ENCODE data around the gene GRAMD1B. TPM values are rescaled to one million over a fixed set of nuclear protein-coding genes. Genes with fewer than 3 reads are reported as not detected.

Gene GRAMD1B
- total RNA-seq, 4 donors from 2014 or later: 1.8 to 4.0 (median 3.0) TPM

GRCh38 chr11:123622576-123622975 is 192.5 kb downstream of the GRAMD1B start:
- H3K27me3 ChIP-seq: no peaks in the 10 kb centered on the region
- peaks cover 0 to 8% of the 10 kb centered on the region in 2 donors for H3K36me3 ChIP-seq
- 91% methylated on average over 9 of the region's 9 CpGs; no CpG with 5 or more reads in 1 of the 2 donors for WGBS, 2 donors (ENCODE audit: low coverage in 1 of 2)
- no peak overlapping the region for H3K27ac ChIP-seq
- no peak overlapping the region for H3K4me3 ChIP-seq
- TF ChIP-seq POLR2AphosphoS5 (IDR thresholded peaks at IDR 0.05) (no peak), EP300 (IDR thresholded peaks at IDR 0.05) (no peak), CTCF (IDR thresholded peaks at IDR 0.05) (no peak), POLR2A (IDR thresholded peaks at IDR 0.05) (no peak)
- H3K9me3 ChIP-seq: no peaks in the 10 kb centered on the region
- H3K4me1 ChIP-seq: no peaks in the 10 kb centered on the region
- no peak for ATAC-seq

GRCh38 chr11:123624974-123625373 is 194.9 kb downstream of the GRAMD1B start:
- no peak for TF ChIP-seq EP300 (IDR thresholded peaks at IDR 0.05)
- TF ChIP-seq POLR2AphosphoS5 (IDR thresholded peaks at IDR 0.05): no peak
- TF ChIP-seq POLR2A (IDR thresholded peaks at IDR 0.05): no peak
- no peak for TF ChIP-seq CTCF (IDR thresholded peaks at IDR 0.05)

DNA sequence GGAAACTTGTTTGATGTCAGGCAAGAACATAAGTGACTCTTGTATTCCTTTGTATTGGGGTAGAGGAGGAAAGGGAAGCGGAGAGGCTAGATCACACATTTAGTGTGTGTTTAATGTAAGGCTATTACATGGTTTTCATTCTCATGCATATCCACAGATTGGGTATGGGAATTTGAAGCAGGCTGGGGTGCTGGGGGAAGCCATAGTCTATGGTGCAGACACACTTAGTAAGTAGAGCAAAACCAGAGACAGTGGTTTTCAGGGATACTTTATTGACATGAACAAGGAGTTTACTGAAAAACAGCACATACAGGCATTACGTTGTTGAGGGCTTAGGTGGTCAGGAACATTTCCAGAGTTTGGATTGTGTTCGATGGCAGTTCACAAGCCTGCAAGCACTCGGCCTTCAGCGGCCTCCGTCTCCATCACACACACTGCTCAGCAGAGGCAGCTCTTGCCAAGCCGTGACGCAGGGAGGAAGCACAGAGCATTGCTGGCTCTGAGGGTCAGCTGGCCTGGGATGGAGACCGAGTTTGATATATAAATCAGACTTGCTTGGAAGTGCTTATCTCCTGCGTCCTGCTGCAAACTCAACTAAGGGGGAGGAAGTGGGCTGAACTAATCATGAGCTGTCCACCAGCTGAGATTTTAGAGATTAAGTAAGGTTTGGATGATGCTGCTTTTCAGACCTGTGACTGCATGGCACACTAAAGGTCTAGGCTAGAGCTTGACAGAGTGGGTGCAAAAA is 199.0 kb downstream of the GRAMD1B start:
- Histone ChIP-seq H3K4me3 (no peak overlapping the region), H3K36me3 (no peaks in the 10 kb centered on the region), H3K27me3 (no peaks in the 10 kb centered on the region), H3K4me1 (no peaks in the 10 kb centered on the region), H3K27ac (no peak overlapping the region), H3K9me3 (no peaks in the 10 kb centered on the region)
- ATAC-seq: peak; percentile 55
- TF ChIP-seq POLR2AphosphoS5 (IDR thresholded peaks at IDR 0.05) (no peak), CTCF (IDR thresholded peaks at IDR 0.05) (no peak)
- WGBS, 2 donors (ENCODE audit: low coverage in 1 of 2): 14 to 21% methylated on average over 3 to 9 of the region's 10 CpGs

More at GRCh38 chr11:123624974-123625373, 194.9 kb downstream of the GRAMD1B start:
- Histone ChIP-seq H3K4me1 (no peaks in the 10 kb centered on the region), H3K4me3 (no peak overlapping the region), H3K9me3 (no peaks in the 10 kb centered on the region), H3K27ac (no peak overlapping the region), H3K36me3 (no peaks in the 10 kb centered on the region), H3K27me3 (no peaks in the 10 kb centered on the region)
- WGBS, 2 donors (ENCODE audit: low coverage in 1 of 2): 83 to 100% methylated on average over 2 of the region's 2 CpGs
- no peak for ATAC-seq

DNA sequence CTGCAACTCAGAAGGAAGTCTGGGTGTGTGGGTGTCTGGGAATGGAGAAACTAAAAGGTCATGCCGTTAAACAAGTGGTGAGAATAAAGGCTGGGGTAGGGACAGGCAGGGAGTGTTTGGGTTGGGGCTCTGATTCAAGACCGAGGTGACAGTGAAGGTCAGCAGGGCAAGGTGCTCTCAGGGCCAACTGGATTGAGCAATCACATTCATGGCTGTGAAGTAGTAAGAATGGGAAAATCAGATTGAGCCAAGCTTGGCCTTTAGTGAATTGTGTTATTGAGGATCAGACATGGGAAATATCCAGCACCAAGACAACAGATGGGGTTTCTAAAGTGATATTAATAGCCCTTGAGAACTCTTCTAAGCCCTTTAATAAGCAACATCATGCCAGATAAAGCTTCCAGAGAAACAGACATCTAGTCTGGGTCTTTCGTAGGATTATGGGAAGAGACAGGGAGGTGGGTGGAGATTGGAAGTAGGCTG is 200.1 kb downstream of the GRAMD1B start:
- 34 to 53% methylated on average over 3 of the region's 3 CpGs for WGBS, 2 donors (ENCODE audit: low coverage in 1 of 2)
- H3K9me3 ChIP-seq: no peaks in the 10 kb centered on the region
- no peak for TF ChIP-seq CTCF (IDR thresholded peaks at IDR 0.05)
- TF ChIP-seq EP300 (IDR thresholded peaks at IDR 0.05): no peak
- no peak for TF ChIP-seq POLR2A (IDR thresholded peaks at IDR 0.05)
- H3K4me3 ChIP-seq: no peak overlapping the region
- no peaks in the 10 kb centered on the region for H3K27me3 ChIP-seq
- ATAC-seq: no peak
- no peaks in the 10 kb centered on the region for H3K4me1 ChIP-seq
- no peak overlapping the region for H3K27ac ChIP-seq
- no peaks in the 10 kb centered on the region for H3K36me3 ChIP-seq

DNA sequence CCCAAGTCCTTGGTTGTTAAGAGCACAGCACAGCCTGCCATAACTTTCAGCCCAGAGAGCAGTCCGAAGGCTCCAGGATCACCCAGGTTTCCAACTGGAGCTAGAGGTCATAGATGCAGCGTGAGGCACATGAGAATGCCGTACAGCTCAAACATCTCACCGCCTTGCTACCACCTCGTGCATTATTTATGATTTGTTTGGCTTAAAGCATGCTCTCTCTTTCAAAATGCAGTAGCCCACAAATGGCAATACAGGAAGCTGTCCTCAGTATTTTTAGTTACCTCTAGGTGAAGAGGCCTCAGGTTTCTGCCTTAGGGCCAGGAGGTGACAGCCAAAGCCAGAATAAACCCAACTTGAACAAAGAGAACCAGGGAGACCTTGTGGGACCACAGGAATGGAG is 210.0 kb downstream of the GRAMD1B start:
- ATAC-seq: no peak
- no peak for TF ChIP-seq POLR2A (IDR thresholded peaks at IDR 0.05)
- TF ChIP-seq EP300 (IDR thresholded peaks at IDR 0.05): no peak
- no peak for TF ChIP-seq CTCF (IDR thresholded peaks at IDR 0.05)
- TF ChIP-seq POLR2AphosphoS5 (IDR thresholded peaks at IDR 0.05): no peak
- 66% methylated on average over 5 of the region's 5 CpGs; no CpG with 5 or more reads in 1 of the 2 donors for WGBS, 2 donors (ENCODE audit: low coverage in 1 of 2)
- peaks cover 22% of the 10 kb centered on the region for H3K27me3 ChIP-seq
- H3K27ac ChIP-seq: no peak overlapping the region
- no peaks in the 10 kb centered on the region for H3K36me3 ChIP-seq
- H3K4me1 ChIP-seq: no peaks in the 10 kb centered on the region
- no peak overlapping the region for H3K4me3 ChIP-seq
- H3K9me3 ChIP-seq: no peaks in the 10 kb centered on the region
